Measurements from ENCODE around the gene SF3B5.

SF3B5 gene

GRCh38 chr6:144077871-144078270, 17.5 kb downstream of the SF3B5 start:
- H3K9ac ChIP-seq (ENCODE audit: low read length), result no peak overlapping the region
- H3K4me3 ChIP-seq (ENCODE audit: low read depth, low read length, poor library complexity, severe bottlenecking), result no peak overlapping the region
- TF ChIP-seq EZH2 (IDR thresholded peaks at IDR 0.05; ENCODE audit: borderline replicate concordance, low read length) (no peak), CTCF (IDR thresholded peaks at IDR 0.05; ENCODE audit: low read length) (no peak)
- no peaks in the 10 kb centered on the region for H3K27me3 ChIP-seq (ENCODE audit: insufficient read depth, low read length)
- no peaks in the 10 kb centered on the region for H3K4me1 ChIP-seq (ENCODE audit: insufficient read depth, low read length, severe bottlenecking)
- no peaks in the 10 kb centered on the region for H4K20me1 ChIP-seq (ENCODE audit: insufficient read depth, low read length)
- H3K9me3 ChIP-seq (ENCODE audit: low read length), result no peaks in the 10 kb centered on the region
- H3K36me3 ChIP-seq (ENCODE audit: insufficient read depth, low read length), result no peaks in the 10 kb centered on the region
- H3K79me2 ChIP-seq (ENCODE audit: insufficient read depth, low read length), result no peaks in the 10 kb centered on the region
- no peaks in the 10 kb centered on the region for H3K9me2 ChIP-seq (ENCODE audit: low read depth, low read length)
- H2AFZ ChIP-seq (ENCODE audit: low read length), result no peak overlapping the region
- H3F3A ChIP-seq (ENCODE audit: insufficient read depth, low read length), result no peaks in the 10 kb centered on the region
- no peak overlapping the region for H3K27ac ChIP-seq (ENCODE audit: low read depth, low read length, poor library complexity, severe bottlenecking)
- H3K4me2 ChIP-seq (ENCODE audit: low read length), result no peak overlapping the region

DNA sequence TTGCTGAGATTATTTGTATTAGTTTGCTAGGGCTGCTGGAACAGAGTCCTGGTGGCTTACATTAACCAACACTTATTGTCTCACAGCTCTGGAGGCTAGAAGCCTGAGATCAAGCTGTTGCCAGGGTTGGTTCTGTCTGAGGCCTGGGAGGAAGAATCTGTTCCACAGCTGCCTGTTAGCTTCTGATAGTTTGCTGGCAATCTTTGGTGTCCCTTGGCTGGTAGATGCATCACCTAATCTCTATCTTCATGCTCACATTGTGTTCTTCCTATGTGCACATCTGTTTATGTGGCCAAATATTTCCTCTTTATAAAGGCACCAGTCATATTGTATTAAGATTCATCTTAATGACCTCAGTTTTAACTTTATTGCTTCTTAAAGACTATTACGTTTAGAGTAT, 19.5 kb downstream of the SF3B5 start:
- Histone ChIP-seq H3K27ac (ENCODE audit: low read depth, low read length, poor library complexity, severe bottlenecking) (no peak overlapping the region), H2AFZ (ENCODE audit: low read length) (no peak overlapping the region), H3K79me2 (ENCODE audit: insufficient read depth, low read length) (no peaks in the 10 kb centered on the region), H3K36me3 (ENCODE audit: insufficient read depth, low read length) (no peaks in the 10 kb centered on the region), H3K27me3 (ENCODE audit: insufficient read depth, low read length) (no peaks in the 10 kb centered on the region), H3K4me3 (ENCODE audit: low read depth, low read length, poor library complexity, severe bottlenecking) (no peak overlapping the region), H3K4me2 (ENCODE audit: low read length) (no peak overlapping the region), H3K9ac (ENCODE audit: low read length) (no peak overlapping the region), H4K20me1 (ENCODE audit: insufficient read depth, low read length) (no peaks in the 10 kb centered on the region), H3F3A (ENCODE audit: insufficient read depth, low read length) (no peaks in the 10 kb centered on the region), H3K9me2 (ENCODE audit: low read depth, low read length) (no peaks in the 10 kb centered on the region), H3K4me1 (ENCODE audit: insufficient read depth, low read length, severe bottlenecking) (no peaks in the 10 kb centered on the region), H3K9me3 (ENCODE audit: low read length) (no peaks in the 10 kb centered on the region)
- TF ChIP-seq EZH2 (IDR thresholded peaks at IDR 0.05; ENCODE audit: borderline replicate concordance, low read length) (no peak), CTCF (IDR thresholded peaks at IDR 0.05; ENCODE audit: low read length) (no peak)

DNA sequence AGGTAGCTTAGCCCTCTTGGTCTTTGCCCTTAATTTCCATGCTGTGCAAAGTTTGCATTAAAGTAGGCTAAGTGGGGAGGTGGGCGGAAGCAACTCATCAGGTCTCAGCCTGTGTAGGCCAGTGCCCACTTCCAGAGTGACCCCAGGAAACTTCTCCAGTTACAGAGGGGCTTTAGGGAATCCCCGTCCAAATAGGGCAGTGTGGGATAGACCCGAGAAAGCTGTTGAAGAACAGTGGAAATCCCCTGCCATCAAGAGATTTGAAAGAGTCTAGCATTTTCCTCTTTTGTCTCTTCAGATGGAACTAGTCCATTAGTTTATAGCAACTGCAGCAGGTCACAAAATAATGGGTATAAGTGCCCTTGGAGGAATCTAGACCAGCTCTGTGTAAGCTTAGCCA, 20.2 kb downstream of the SF3B5 start:
- no peak overlapping the region for H3K4me2 ChIP-seq (ENCODE audit: low read length)
- no peak overlapping the region for H3K9ac ChIP-seq (ENCODE audit: low read length)
- no peaks in the 10 kb centered on the region for H3K36me3 ChIP-seq (ENCODE audit: insufficient read depth, low read length)
- H3F3A ChIP-seq (ENCODE audit: insufficient read depth, low read length), result no peaks in the 10 kb centered on the region
- no peak overlapping the region for H3K4me3 ChIP-seq (ENCODE audit: low read depth, low read length, poor library complexity, severe bottlenecking)
- H3K9me2 ChIP-seq (ENCODE audit: low read depth, low read length), result no peaks in the 10 kb centered on the region
- TF ChIP-seq EZH2 (IDR thresholded peaks at IDR 0.05; ENCODE audit: borderline replicate concordance, low read length), result no peak
- no peak for TF ChIP-seq CTCF (IDR thresholded peaks at IDR 0.05; ENCODE audit: low read length)
- H3K4me1 ChIP-seq (ENCODE audit: insufficient read depth, low read length, severe bottlenecking), result no peaks in the 10 kb centered on the region
- no peaks in the 10 kb centered on the region for H3K9me3 ChIP-seq (ENCODE audit: low read length)
- H2AFZ ChIP-seq (ENCODE audit: low read length), result no peak overlapping the region
- H3K27me3 ChIP-seq (ENCODE audit: insufficient read depth, low read length), result no peaks in the 10 kb centered on the region
- H3K79me2 ChIP-seq (ENCODE audit: insufficient read depth, low read length), result no peaks in the 10 kb centered on the region
- no peaks in the 10 kb centered on the region for H4K20me1 ChIP-seq (ENCODE audit: insufficient read depth, low read length)
- no peak overlapping the region for H3K27ac ChIP-seq (ENCODE audit: low read depth, low read length, poor library complexity, severe bottlenecking)
